HepG2 (cell line): ENCODE data around the gene SPTBN4.

Experiments
- EZH2 ChIP-seq: conservative IDR thresholded peaks from 2 replicates; pipeline ENCODE4 v1.6.1; 2012; ENCODE audit warnings: mild to moderate bottlenecking, low read depth, low read length, moderate library complexity
- NFIC ChIP-seq: IDR thresholded peaks from 2 replicates; pipeline ENCODE4 v1.6.1; 2012; ENCODE audit warnings: mild to moderate bottlenecking, low read length, inconsistent platforms
- POLR2A ChIP-seq, 2 experiments: IDR thresholded peaks; 2 replicates each; pipeline ENCODE4 v1.6.1; 2011; ENCODE audit warnings: low read depth in 2 of 2, low read length in 2 of 2, mild to moderate bottlenecking in 1 of 2, moderate library complexity in 1 of 2; ENCODE audit not compliant: insufficient read depth in 1 of 2
- SUZ12 ChIP-seq: fragments of 150-350 bp; IDR thresholded peaks from 2 replicates; pipeline ENCODE4 v1.6.1; 2014; ENCODE audit warnings: low read depth, low read length
- TARDBP ChIP-seq: sonication (generic); formaldehyde crosslinking; IDR thresholded peaks from 2 replicates; pipeline ENCODE4 v1.8.0; 2022; ENCODE audit warnings: mild to moderate bottlenecking, missing genetic modification reagents
- ZNF225 ChIP-seq: sonication (generic); formaldehyde crosslinking; IDR thresholded peaks from 2 replicates; pipeline ENCODE4 v1.4.0; 2020; ENCODE audit warnings: mild to moderate bottlenecking, missing genetic modification reagents
- ZNF326 ChIP-seq: sonication (generic); formaldehyde crosslinking; IDR thresholded peaks from 2 replicates; pipeline ENCODE4 v1.4.0; 2020; ENCODE audit warnings: missing genetic modification reagents, borderline replicate concordance
- TF ChIP-seq, protein P1 (sequence below): sonication (generic); formaldehyde crosslinking; IDR thresholded peaks from 2 replicates; pipeline ENCODE4 v1.4.0; 2020; ENCODE audit warnings: mild to moderate bottlenecking, low read depth, missing genetic modification reagents
- TF ChIP-seq, protein P2 (sequence below), 2 experiments: IDR thresholded peaks; 2 replicates each; pipeline ENCODE4 v1.6.1; 2011 to 2012; ENCODE audit warnings: low read length in 2 of 2, borderline replicate concordance in 1 of 2, low read depth in 1 of 2, mild to moderate bottlenecking in 1 of 2, moderate library complexity in 1 of 2
- TF ChIP-seq, protein P3 (sequence below): sonication (generic); formaldehyde crosslinking; IDR thresholded peaks from 2 replicates; pipeline ENCODE4 v1.4.0; 2020; ENCODE audit warnings: missing genetic modification reagents, borderline replicate concordance
- TF ChIP-seq, protein P4 (sequence below): sonication (generic); formaldehyde crosslinking; IDR thresholded peaks from 2 replicates; pipeline ENCODE4 v1.4.0; 2020; ENCODE audit warnings: mild to moderate bottlenecking, missing genetic modification reagents

DNA sequence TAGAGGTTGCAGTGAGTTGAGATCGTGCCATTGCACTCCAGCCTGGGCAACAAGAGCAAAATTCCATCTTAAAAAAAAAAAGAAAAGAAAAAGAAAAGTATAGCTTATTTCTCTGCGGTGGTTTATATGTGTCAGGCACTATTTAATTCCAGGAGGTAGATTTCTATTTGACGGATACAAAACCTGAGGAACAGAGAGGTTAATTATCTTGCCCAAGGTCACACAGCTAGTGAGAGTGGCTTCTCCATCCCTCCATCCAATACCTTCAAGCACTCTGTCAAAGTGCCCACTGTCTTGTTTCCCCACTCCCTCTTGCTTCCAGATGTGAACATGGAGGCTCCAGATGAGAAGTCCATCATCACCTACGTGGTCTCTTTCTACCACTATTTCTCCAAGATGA lies 34.8 kb downstream of the SPTBN4 start:
- TF ChIP-seq, protein P1, sequence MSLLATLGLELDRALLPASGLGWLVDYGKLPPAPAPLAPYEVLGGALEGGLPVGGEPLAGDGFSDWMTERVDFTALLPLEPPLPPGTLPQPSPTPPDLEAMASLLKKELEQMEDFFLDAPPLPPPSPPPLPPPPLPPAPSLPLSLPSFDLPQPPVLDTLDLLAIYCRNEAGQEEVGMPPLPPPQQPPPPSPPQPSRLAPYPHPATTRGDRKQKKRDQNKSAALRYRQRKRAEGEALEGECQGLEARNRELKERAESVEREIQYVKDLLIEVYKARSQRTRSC (CRISPR knock-in tag): no peak
- TF ChIP-seq, protein P2, sequence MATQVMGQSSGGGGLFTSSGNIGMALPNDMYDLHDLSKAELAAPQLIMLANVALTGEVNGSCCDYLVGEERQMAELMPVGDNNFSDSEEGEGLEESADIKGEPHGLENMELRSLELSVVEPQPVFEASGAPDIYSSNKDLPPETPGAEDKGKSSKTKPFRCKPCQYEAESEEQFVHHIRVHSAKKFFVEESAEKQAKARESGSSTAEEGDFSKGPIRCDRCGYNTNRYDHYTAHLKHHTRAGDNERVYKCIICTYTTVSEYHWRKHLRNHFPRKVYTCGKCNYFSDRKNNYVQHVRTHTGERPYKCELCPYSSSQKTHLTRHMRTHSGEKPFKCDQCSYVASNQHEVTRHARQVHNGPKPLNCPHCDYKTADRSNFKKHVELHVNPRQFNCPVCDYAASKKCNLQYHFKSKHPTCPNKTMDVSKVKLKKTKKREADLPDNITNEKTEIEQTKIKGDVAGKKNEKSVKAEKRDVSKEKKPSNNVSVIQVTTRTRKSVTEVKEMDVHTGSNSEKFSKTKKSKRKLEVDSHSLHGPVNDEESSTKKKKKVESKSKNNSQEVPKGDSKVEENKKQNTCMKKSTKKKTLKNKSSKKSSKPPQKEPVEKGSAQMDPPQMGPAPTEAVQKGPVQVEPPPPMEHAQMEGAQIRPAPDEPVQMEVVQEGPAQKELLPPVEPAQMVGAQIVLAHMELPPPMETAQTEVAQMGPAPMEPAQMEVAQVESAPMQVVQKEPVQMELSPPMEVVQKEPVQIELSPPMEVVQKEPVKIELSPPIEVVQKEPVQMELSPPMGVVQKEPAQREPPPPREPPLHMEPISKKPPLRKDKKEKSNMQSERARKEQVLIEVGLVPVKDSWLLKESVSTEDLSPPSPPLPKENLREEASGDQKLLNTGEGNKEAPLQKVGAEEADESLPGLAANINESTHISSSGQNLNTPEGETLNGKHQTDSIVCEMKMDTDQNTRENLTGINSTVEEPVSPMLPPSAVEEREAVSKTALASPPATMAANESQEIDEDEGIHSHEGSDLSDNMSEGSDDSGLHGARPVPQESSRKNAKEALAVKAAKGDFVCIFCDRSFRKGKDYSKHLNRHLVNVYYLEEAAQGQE (IDR thresholded peaks at IDR 0.05; ENCODE audit: borderline replicate concordance in 1 of 2, low read depth in 1 of 2, low read length in 2 of 2): no peak
- TF ChIP-seq, protein P3, sequence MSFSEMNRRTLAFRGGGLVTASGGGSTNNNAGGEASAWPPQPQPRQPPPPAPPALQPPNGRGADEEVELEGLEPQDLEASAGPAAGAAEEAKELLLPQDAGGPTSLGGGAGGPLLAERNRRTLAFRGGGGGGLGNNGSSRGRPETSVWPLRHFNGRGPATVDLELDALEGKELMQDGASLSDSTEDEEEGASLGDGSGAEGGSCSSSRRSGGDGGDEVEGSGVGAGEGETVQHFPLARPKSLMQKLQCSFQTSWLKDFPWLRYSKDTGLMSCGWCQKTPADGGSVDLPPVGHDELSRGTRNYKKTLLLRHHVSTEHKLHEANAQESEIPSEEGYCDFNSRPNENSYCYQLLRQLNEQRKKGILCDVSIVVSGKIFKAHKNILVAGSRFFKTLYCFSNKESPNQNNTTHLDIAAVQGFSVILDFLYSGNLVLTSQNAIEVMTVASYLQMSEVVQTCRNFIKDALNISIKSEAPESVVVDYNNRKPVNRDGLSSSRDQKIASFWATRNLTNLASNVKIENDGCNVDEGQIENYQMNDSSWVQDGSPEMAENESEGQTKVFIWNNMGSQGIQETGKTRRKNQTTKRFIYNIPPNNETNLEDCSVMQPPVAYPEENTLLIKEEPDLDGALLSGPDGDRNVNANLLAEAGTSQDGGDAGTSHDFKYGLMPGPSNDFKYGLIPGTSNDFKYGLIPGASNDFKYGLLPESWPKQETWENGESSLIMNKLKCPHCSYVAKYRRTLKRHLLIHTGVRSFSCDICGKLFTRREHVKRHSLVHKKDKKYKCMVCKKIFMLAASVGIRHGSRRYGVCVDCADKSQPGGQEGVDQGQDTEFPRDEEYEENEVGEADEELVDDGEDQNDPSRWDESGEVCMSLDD (CRISPR knock-in tag): no peak
- TF ChIP-seq EZH2: no peak
- no peak for TF ChIP-seq ZNF225 (CRISPR knock-in tag)
- no peak for TF ChIP-seq TARDBP (CRISPR knock-in tag)
- TF ChIP-seq NFIC: no peak
- TF ChIP-seq SUZ12: no peak
- TF ChIP-seq ZNF326 (CRISPR knock-in tag): no peak
- TF ChIP-seq POLR2A (IDR thresholded peaks at IDR 0.05; ENCODE audit: insufficient read depth in 1 of 2, low read depth in 2 of 2, low read length in 2 of 2): no peak
- TF ChIP-seq, protein P4, sequence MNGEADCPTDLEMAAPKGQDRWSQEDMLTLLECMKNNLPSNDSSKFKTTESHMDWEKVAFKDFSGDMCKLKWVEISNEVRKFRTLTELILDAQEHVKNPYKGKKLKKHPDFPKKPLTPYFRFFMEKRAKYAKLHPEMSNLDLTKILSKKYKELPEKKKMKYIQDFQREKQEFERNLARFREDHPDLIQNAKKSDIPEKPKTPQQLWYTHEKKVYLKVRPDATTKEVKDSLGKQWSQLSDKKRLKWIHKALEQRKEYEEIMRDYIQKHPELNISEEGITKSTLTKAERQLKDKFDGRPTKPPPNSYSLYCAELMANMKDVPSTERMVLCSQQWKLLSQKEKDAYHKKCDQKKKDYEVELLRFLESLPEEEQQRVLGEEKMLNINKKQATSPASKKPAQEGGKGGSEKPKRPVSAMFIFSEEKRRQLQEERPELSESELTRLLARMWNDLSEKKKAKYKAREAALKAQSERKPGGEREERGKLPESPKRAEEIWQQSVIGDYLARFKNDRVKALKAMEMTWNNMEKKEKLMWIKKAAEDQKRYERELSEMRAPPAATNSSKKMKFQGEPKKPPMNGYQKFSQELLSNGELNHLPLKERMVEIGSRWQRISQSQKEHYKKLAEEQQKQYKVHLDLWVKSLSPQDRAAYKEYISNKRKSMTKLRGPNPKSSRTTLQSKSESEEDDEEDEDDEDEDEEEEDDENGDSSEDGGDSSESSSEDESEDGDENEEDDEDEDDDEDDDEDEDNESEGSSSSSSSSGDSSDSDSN: no peak
